Breast epithelium (tissue), 3 donors: ENCODE results near the gene GPR75.

Experiments used
- POLR2AphosphoS5 ChIP-seq, 3 donors: sonication (generic); formaldehyde crosslinking; IDR thresholded peaks; one replicate each; pipeline ENCODE4 v1.6.1; 2017; ENCODE audit warnings: antibody characterized with exemption in 3 of 3
- TF ChIP-seq, protein P1 (sequence below), 3 donors: fragments of 450-650 bp; IDR thresholded peaks; one replicate each; pipeline ENCODE4 v1.5.1; 2016 to 2017; ENCODE audit warnings: antibody characterized with exemption in 3 of 3, mild to moderate bottlenecking in 3 of 3, moderate library complexity in 3 of 3

DNA sequence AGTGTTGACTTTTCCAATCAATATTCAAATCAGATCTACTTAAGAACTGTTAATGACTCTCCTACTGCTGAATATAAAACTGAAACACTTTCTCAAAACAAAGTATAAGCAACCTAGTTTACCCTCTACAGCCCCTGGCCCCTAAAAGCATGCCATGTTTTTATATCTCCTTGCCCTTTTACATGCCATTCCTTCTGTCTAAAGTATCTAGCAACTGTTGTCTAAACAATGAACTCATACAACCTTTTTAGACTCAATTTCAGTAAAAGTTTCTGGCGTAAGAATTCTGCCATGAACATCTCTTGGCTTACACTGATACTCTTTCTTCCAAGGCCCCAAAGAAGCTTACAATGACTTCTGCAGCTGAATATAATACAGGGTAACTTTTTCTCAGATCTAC, 47.8 kb upstream of the GPR75 start:
- TF ChIP-seq, protein P1, sequence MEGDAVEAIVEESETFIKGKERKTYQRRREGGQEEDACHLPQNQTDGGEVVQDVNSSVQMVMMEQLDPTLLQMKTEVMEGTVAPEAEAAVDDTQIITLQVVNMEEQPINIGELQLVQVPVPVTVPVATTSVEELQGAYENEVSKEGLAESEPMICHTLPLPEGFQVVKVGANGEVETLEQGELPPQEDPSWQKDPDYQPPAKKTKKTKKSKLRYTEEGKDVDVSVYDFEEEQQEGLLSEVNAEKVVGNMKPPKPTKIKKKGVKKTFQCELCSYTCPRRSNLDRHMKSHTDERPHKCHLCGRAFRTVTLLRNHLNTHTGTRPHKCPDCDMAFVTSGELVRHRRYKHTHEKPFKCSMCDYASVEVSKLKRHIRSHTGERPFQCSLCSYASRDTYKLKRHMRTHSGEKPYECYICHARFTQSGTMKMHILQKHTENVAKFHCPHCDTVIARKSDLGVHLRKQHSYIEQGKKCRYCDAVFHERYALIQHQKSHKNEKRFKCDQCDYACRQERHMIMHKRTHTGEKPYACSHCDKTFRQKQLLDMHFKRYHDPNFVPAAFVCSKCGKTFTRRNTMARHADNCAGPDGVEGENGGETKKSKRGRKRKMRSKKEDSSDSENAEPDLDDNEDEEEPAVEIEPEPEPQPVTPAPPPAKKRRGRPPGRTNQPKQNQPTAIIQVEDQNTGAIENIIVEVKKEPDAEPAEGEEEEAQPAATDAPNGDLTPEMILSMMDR (IDR thresholded peaks at IDR 0.05) = no peak
- no peak for TF ChIP-seq POLR2AphosphoS5 (IDR thresholded peaks at IDR 0.05)
